AG08395 (cell line): ENCODE data around the gene METTL6.
"Not testable (repeated sequence)": the region's sequence is repeated elsewhere in the genome, so short reads cannot be mapped to it uniquely, and the experiment has no call there.

Source experiments
- DNase-seq: peaks from one replicate; pipeline ENCODE4 v3.0.0; 2012; ENCODE audit warnings: mixed read lengths, low spot score

METTL6 gene

DNA sequence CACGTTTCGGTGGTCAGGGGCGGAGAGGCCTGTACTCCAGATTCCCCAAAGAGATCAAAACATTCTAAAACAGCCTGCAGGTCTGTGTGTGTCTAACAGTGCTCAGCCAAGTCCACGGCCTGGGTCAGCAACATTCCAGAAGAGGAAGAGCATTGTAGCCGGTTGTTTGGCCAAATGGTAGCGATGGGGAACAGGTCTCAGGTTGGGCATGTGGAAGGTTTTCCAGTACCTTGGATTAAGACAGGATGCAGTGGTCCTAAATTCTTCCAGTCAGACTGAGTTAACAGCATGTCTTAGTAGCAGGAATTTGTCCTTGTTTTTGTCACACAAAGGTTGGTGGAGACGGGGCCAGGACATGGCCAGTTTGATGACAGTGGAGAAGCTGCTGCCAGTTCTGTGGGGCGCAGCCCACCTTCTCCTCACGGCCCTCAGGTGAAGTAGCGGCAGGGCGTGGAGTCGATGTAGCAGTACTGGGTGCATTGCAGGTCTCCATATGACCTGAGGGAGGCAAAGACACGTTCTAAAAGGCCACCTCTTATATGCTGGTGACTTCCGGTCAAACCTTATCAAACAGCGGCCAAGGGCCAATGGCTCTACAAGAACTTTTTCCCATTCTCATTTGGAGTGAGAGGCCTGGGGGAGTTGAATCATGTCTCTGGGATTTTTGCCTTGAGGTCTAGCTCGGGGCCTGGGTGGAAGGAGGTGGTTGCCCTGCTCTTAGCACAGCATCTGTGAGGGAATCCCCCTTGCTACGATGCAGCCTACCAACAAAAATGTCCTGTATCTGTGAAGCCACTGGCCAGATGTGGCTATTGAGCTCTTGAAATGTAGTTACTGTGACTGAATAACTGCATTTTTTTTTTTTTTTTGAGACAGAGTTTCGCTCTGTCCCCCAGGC, 24.1 kb upstream of the METTL6 start:
- DNase-seq, result no peak

DNA sequence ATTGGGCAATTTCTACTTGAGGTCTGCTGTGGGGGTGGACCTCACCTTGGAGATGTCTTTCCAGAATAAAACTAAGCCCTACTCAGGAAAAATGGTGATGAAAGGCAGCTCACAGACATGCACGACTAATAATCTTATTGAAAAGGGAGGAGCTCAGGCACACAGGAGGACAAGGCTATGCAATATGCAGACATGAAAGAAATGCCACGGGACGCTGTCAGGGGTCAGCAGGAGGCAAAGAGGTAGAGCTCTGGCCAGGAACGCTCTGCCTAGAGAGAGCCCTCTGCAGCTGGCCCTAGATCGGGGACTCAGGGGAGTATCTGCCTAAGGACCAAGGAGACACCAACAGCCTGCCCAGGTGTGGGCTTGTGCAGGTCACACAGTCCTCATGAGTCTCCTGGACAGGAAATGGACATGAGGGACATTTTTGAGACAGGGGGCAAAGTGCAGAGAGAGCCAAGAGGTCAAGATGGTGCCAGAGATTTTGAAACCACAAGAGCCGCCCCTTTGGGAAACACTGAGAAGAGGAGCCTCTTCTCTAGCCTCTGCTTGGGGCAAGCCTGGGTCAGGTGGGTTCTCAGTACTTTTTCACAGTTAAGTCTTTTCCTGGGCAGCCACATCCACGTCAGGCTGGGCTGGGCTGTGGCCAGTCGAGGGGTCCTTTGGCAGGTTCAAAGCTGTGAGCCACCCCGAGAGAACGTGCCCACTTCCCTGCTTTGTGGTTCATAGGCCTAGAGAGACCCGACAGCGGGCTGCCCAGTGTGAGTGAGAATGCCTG, 23.3 kb upstream of the METTL6 start:
- DNase-seq, result no peak

DNA sequence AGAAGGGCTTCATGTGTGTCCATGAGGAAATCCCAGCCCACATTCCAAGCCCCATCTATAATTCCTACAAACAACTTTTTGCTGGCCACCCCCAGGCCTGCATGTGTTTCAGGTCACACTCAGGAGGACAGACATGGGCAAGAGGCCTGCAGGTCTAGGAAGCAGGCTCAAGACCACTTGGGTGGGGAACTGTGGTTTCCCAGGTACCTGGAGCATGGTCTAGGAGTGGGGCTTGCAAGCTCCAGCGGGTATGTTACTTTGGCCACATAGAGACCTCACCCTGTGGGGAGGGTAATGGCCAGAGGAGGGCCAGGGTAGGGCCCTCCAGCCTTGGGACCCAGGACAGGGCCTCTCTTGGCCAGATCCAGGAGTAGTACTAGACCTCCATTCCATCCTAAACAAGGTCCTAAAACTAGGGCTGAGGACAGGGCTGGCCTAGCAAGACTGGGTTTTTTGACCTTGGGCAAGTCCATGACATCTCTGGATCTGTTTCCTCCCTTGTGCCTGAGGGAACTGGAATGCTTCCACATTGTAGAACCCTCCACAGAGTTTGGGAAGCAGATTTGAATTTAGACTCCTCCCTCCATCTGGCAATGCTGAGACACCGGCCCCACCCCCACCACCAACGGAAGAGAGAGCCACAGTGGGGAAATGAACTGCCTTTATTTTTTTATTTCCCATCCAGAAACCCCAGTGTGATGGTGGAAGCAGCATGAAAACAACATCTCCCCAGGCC, 22.3 kb upstream of the METTL6 start:
- no peak for DNase-seq

DNA sequence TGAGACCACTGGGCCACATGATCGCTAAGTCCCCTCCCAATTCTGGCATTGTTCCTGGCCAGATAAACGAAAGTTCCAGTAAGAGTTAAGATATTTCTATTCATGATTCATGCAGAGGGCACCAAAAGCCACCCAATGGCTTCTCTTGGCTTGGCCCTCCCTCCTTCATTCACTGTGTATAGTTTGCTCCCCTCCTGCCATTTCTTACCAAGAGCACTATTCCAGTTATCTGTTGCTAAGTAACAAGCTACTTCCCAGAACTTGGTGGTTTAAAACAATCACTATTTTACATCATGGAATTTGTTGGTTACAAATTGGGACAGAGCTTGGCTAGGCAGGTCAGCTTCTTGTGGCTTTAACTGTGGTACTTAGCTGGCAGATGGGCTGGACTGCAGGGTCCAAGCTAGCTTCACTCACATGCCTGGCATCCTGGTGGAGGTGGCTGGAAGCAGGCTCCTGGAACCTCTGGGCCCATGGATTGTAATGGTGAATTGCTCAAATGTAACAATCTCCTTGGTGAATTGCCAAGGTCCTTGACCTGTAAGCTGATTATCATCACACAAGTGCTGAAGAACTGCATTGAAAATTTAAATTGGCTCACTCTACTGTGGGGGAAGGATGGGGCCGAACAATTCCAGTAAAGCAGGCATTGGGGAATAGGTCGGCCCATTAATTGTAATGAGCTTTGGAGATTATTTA, 16.6 kb upstream of the METTL6 start:
- DNase-seq, result no peak

DNA sequence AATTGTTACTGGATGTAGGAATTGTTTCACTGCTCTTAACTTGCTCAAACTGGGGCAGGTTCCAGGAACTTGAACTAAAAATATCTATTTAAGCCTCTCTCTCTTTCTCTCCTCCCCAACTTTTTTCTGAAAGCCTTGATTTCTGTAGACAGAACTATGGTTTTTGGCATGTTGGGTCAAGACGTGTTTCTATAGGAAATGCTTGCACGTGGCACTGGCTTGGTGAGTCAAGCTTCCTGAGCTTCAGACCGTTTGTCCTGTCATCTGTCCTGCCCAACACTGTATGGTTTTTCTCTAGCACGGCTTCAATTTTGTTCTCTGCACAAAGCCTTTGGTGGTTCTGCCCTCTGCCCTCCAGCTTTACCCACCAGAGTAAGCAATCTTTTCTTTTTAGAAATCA, 13.5 kb upstream of the METTL6 start:
- DNase-seq, result no peak

DNA sequence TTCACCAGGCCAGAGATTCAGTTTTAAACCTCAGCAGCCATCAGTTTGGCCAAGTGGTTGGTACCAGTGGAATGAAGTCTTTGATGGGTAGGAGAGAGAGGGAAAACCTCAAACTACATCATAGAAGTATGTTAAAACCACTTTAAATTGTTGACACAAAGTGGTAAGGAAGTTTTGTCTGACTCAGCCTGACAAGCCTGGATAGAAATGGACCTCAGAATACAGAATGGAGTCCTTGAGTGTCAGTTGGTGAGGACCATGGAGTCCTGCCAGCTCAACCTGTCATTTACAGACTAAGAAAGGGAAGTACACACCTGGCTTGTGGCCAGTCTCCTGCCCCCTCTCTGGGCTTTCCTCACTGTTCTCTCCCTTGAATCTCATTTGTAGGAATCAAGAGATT, 12.1 kb upstream of the METTL6 start:
- no peak for DNase-seq

DNA sequence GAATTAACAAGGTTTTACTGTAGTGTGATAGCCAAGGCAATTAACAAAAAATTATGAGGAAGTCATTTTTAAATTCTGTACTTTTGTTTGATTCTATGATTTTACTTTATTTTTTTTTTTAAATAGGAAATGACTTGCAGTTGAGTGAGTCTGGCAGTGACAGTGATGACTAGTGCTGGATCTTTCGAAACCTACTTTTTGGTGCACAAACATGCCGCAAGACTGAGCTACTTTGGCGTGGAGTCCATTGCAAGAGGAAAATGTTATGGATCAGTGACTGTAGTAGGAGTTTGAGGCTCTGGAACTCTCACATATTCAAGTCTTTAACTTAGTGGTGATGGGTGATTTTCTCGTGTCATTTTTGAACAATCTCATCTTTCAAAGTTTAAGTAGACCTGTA, 11.6 kb upstream of the METTL6 start:
- peak; percentile 51 for DNase-seq

DNA sequence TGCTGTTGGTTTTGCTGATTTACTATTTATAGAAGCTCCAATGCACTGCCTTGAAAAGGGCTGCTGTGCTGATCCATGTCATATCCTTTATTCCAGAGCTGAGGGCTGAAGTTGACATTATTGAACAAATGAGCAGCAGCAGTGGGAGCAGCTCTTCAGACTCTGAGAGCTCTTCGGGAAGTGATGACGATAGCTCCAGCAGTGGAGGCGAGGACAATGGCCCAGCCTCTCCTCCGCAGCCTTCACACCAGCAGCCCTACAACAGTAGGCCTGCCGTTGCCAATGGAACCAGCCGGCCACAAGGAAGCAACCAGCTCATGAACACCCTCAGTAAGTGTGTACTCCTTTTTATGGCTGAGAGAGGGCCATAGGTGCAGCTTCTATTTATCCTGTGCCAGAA, 8.9 kb upstream of the METTL6 start:
- no peak for DNase-seq

DNA sequence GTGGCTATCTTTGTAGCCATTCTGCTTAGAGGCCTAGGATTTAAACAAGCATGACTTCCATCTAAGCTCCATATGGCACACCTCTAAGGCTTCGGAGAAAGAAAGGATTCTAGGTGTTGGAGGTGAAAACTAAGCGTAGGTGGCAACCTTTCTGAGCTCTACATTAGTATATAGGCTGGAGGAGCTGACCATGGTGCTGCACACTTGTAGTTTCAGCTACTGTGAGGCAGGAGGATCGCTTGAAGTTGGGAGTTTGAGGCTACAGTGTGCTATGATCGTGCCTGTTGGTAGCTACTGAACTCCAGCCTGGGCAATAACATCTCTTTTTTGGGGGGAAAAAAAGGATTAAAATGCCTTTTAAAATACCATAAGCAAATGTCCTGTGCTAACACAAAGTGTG, 7.4 kb upstream of the METTL6 start:
- DNase-seq, result no peak

DNA sequence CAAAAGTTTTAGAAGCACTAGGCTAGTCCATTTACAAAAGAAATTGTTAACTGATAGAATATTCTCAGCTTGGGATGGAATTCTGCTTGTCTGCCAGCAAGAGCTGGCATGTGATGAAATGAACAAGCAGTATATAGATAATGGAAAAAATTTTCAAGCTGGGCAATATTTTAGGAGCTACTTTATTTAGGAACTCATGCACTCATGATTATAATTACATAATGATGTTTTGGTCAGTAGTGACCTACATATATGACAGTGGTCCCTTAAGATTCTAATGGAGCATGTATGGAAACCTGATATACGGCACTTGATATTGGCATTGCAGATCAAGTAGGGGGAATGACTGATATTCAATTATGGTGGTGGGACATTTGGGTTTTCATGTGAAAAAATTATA, 6.2 kb upstream of the METTL6 start:
- DNase-seq, result no peak

DNA sequence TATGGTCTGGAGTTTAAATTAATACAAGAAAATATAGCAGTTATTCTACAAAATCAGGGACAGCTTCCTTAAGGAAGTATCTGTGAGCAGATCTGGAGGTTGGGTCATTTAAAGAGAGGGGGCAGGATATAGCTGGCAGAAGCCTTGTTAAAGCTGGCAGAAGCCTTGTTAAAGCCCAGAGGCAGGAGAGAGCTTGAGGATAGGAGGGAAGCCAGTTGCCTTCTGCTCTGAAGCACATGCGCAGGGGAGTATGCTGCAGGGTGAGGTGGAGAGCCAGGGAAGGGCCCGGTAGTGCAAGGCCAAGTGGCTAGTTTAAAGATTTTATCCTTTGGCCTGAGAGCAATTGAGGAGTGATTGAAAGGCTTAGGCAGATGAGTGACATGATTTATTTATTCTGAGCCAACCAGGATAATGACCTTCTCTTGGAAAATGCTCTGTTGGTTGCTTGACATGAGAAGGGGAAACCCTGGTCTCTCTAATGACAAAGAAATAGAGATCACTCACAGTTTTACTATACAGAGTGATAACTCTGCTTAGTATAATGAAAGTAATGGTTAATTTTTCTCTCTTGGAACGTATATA, 4.0 kb upstream of the METTL6 start:
- DNase-seq, result no peak

DNA sequence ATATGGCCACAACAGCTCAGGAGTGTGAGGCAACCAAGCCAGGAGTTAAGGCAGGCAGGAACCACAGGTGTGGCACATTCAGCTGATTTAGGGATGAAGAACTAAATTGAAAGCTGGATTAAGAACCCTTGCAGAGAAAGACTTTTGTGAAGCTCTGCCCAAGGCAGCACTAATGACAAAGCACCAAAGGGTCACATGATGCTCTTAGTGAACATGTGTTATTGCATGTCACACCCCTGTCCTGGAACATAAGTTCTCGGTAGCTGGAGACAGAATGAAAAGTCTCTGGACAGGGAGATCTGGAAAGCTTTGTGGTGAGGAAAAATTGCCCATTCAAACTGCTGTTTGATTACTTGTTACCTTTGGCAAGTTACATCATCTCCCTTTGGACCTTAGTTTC, 3.3 kb upstream of the METTL6 start:
- DNase-seq, result no peak

DNA sequence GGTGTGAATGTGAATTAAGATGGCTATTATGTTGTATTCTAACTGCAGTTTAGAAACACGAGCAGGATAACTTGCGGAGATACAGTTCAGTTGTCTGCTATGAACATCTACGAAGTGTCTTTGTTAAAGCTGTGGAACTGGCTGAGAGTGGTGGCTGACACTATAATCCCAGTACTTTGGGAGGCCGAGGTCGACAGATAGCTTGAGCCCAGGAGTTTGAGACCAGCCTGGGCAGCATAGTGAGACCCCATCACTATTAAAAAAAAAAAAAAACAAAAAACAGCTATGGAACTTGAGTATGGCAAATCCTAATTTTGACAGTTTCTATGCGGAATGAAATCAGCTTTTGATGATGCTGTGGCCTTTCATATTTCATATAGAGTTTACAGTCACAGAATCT, 1.7 kb upstream of the METTL6 start:
- DNase-seq, result no peak

DNA sequence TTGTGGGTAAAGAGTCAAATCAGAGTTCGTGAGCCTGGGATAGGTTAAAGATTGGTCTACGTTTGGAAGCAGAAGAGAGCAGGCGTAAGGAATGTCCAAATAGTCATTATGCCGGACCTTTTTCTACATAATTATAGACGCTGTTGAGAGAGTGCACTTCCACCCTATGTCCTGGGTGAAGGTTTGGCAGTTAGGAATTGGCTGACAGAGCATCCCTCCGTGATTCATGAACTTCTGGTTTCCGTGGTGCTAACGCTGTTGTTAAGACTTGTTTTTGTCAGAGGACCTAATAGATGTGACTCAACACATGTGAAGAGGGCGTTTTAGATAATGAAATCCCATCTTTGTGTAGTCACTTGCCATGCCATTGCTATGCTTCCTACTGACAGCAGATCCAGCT, 1.2 kb upstream of the METTL6 start:
- DNase-seq, result peak; percentile 61

DNA sequence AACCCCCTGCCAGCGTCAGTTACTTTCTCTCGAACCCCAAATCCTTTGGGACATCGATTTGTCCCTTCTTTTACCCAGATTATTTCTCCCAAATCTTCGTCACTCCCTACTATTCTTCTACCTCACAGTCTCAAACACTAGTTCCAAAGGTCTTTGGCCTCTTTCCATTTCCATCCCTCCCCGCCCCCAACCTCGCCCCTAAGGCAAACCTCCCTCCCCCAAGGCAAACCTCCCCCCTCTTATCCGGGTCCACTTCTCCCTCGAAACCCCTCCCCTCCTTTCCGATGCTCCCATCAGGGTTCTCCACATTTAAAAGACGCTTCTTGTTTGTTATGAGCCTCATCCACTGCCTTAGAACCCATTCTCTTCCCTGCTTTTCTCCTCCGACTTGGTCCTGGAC, 637 bp upstream of the METTL6 start:
- peak; percentile 8 for DNase-seq

DNA sequence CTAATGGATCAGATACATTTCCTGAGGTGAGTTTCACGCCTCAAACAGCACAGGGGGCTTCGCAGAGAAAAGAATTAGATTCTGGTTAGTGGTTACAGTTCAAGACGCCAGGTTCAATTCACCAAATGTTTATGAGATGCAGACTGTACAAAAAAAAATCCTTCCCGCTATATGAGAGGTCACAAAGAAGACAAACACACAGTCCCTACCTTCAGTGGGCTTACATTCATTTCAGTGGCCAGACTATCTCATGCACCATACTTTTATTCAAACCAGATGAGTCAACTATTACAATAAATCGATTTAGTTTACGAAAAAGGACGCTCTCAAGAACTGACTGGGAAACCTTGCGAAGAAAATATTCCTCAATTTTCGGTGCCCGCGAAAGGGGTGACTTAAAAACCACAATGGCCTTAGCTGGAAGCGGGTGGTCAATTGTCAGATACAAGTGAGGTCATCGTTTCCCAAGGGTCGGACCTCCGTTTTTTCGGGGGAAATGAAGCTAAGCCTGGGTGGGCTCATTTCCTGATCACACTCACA, 695 bp downstream of the METTL6 start:
- no peak for DNase-seq

DNA sequence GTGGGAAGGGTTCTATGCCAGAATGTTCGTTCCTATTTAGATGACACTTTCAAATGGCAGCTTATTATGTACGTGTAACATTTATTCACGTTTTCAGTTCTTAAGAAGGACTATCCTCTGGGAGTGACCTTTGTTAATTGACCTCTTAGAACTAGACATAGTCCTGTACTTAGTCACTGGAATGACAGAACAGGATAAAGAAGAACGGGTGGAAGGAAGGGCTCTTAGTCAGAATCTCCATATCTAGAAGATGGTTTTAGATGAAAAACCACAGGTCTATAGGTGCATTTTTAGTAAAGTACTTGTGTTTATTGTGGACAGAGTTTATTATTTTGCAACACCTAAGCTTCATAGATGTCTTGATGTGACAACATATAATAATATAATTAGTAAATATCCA, 6.5 kb downstream of the METTL6 start:
- DNase-seq, result no peak

DNA sequence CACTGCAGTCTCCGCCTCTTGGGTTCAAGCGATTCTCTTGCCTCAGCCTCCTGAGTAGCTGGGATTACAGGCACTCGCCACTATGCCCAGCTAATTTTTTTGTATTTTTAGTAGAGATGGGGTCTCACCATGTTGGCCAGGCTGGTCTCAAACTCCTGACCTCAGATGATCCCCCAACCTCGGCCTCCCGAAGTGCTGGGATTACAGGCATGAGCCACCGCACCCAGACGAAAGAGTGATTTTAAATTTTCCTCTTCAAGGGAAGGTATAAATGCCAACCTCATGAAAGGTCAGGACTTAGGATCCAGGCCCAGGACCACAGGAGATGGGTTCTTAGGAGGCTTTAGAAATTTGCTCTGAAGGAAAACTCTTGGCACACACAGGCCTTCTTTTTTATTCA, 16.4 kb downstream of the METTL6 start:
- DNase-seq, result not testable (repeated sequence)

DNA sequence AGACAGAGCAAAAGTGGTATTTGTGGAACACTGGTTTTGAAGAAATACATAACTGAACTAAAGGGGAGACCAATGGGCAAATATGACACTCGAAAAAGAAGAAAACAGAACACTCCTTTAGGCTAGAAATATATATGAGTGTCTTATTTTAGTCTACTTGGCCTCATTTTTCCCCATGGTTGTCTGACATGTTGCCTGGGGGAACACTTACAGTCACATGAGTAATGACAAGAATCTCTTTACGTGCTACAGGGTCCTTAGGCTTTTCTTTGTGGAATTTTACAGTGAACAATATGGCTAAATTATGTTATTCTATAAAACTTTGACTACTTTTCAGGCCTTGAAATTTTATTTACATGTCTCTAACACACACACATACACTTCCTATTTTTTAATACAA, 17.6 kb downstream of the METTL6 start:
- no peak for DNase-seq

DNA sequence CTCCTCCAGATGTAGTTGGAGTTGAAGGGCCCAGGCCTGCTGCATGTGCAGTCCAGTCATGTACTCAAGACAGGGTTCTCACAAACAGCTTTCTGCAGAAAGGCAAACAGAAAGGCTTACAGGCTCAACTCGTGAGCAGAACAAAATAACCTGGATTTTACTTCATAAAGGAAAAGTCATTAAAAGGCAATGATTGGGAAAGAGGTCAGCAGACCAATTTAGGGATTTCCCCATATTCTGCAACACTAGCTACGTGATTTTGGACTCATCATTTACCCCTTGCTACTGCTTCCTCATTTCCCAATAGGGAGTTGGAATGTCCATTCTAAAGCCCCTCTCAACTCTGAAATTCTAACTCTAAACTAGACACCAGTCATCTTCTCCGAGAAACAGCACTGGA, 18.1 kb downstream of the METTL6 start:
- no peak for DNase-seq

DNA sequence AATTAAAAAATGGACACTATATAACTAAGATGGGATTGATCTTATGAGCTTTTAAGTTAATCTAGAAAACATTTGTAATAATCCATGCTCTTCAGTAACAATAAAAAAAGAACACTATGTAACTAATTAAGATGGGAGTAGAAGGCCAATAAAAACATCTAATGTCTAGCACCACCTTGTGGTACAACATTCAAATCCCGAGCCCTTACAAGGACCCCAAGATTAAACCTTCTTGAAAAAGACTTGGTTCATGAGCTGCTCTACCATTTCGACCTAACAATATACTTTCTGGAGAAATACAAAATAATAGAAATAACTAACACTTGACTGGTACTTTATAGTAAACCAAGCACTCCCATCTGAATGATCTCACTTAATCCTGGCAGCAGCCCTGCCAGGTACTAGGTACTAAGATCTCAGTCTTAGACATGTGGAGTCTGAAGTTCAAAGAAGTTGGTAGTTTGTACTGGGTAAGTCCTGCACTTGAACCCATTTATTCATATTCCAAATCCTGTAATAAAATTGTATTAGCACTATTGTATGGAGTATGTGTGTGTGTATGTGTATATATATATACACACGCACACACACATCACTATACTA, 21.8 kb downstream of the METTL6 start:
- DNase-seq, result peak; percentile 64
